H9 (cell line): ENCODE measurements around the gene FBH1. TPM values are rescaled to one million over a fixed set of nuclear protein-coding genes. Genes with fewer than 3 reads are reported as not detected.
A peak's percentile ranks its signal among the peaks of the same experiment; 100 is the strongest.

Experiments used
- DNase-seq: peaks from one replicate; pipeline ENCODE4 v3.0.0-alpha.2; 2017
- H2AFZ ChIP-seq: one replicate; pipeline ENCODE4 v1.6.1; 2013; ENCODE audit warnings: mild to moderate bottlenecking, low read length, control low read depth, moderate library complexity
- H2AK5ac ChIP-seq: 2 replicates; pipeline ENCODE4 v1.6.1; 2013; ENCODE audit warnings: low read length, control low read depth, mixed read lengths; ENCODE audit not compliant: insufficient read length
- H2BK120ac ChIP-seq: one replicate; pipeline ENCODE4 v1.6.1; 2013; ENCODE audit warnings: low read depth, mild to moderate bottlenecking, low read length, control low read depth, inconsistent platforms; ENCODE audit not compliant: poor library complexity, severe bottlenecking
- H2BK12ac ChIP-seq: 2 replicates; pipeline ENCODE4 v1.6.1; 2013; ENCODE audit warnings: low read length, control low read depth, mixed read lengths, low read depth; ENCODE audit not compliant: insufficient read length
- H2BK15ac ChIP-seq: 2 replicates; pipeline ENCODE4 v1.6.1; 2013; ENCODE audit warnings: low read depth, low read length, control low read depth
- H2BK20ac ChIP-seq: one replicate; pipeline ENCODE4 v1.6.1; 2013; ENCODE audit warnings: low read depth, mild to moderate bottlenecking, low read length, control low read depth, inconsistent platforms; ENCODE audit not compliant: poor library complexity, severe bottlenecking
- H2BK5ac ChIP-seq: 2 replicates; pipeline ENCODE4 v1.6.1; 2013; ENCODE audit warnings: low read length, control low read depth, mixed read lengths; ENCODE audit not compliant: insufficient read length
- H3K14ac ChIP-seq: 2 replicates; pipeline ENCODE4 v1.6.1; 2013; ENCODE audit warnings: low read length, control low read depth; ENCODE audit not compliant: insufficient read depth
- H3K18ac ChIP-seq: 2 replicates; pipeline ENCODE4 v1.6.1; 2013; ENCODE audit warnings: low read depth, mild to moderate bottlenecking, mixed read lengths, low read length, control low read depth; ENCODE audit not compliant: insufficient read length
- H3K23ac ChIP-seq: 2 replicates; pipeline ENCODE4 v1.6.1; 2013; ENCODE audit warnings: low read length, control low read depth, mixed read lengths, low read depth; ENCODE audit not compliant: insufficient read length
- H3K23me2 ChIP-seq: 2 replicates; pipeline ENCODE4 v1.6.1; 2013; ENCODE audit warnings: low read depth, mild to moderate bottlenecking, mixed read lengths, low read length, control low read depth; ENCODE audit not compliant: insufficient read length, poor library complexity, severe bottlenecking
- H3K27ac ChIP-seq: 2 replicates; pipeline ENCODE4 v1.5.1; 2013; ENCODE audit warnings: low read length, control low read depth, mixed read lengths, low read depth; ENCODE audit not compliant: insufficient read length
- H3K27me3 ChIP-seq: 2 replicates; pipeline ENCODE4 v1.6.1; 2013; ENCODE audit warnings: low read length, control low read depth, inconsistent platforms; ENCODE audit not compliant: insufficient read depth
- H3K4ac ChIP-seq: 2 replicates; pipeline ENCODE4 v1.6.1; 2013; ENCODE audit warnings: low read depth, mild to moderate bottlenecking, control low read depth, inconsistent platforms, low read length, moderate library complexity
- H3K4me1 ChIP-seq: 2 replicates; pipeline ENCODE4 v1.6.1; 2013; ENCODE audit warnings: low read length, control low read depth, inconsistent platforms; ENCODE audit not compliant: insufficient read depth
- H3K4me2 ChIP-seq: 2 replicates; pipeline ENCODE4 v1.6.1; 2013; ENCODE audit warnings: low read length, control low read depth, mixed read lengths; ENCODE audit not compliant: insufficient read length, insufficient read depth
- H3K56ac ChIP-seq: 2 replicates; pipeline ENCODE4 v1.6.1; 2013; ENCODE audit warnings: low read depth, mild to moderate bottlenecking, mixed read lengths, low read length, control low read depth; ENCODE audit not compliant: insufficient read length
- H3K79me1 ChIP-seq: 2 replicates; pipeline ENCODE4 v1.6.1; 2013; ENCODE audit warnings: low read depth, mild to moderate bottlenecking, moderate library complexity, low read length, control low read depth, inconsistent platforms; ENCODE audit not compliant: insufficient read depth, poor library complexity, severe bottlenecking
- H3K79me2 ChIP-seq: 2 replicates; pipeline ENCODE4 v1.6.1; 2013; ENCODE audit warnings: low read length, control low read depth, inconsistent platforms; ENCODE audit not compliant: insufficient read depth
- H3K9ac ChIP-seq: 2 replicates; pipeline ENCODE4 v1.6.1; 2013; ENCODE audit warnings: low read length, control low read depth, mixed read lengths; ENCODE audit not compliant: insufficient read length; ENCODE audit errors: extremely low read depth
- H3K9me3 ChIP-seq: one replicate; pipeline ENCODE4 v1.6.1; 2013; ENCODE audit warnings: low read depth, low read length, inconsistent platforms; ENCODE audit not compliant: control insufficient read depth
- H3T11ph ChIP-seq: one replicate; pipeline ENCODE4 v1.6.1; 2013; ENCODE audit warnings: mild to moderate bottlenecking, low read length, control low read depth, inconsistent platforms
- H4K20me1 ChIP-seq: one replicate; pipeline ENCODE4 v1.6.1; 2013; ENCODE audit not compliant: control insufficient read depth, insufficient read length, insufficient read depth
- H4K5ac ChIP-seq: 2 replicates; pipeline ENCODE4 v1.6.1; 2013; ENCODE audit warnings: low read depth, mild to moderate bottlenecking, mixed read lengths, low read length, control low read depth; ENCODE audit not compliant: insufficient read length
- H4K8ac ChIP-seq: replicated peaks from 2 replicates; pipeline ENCODE4 v1.6.1; 2013; ENCODE audit warnings: low read length, control low read depth, mixed read lengths, low read depth; ENCODE audit not compliant: insufficient read length
- H4K91ac ChIP-seq: 2 replicates; pipeline ENCODE4 v1.6.1; 2013; ENCODE audit warnings: low read depth, mild to moderate bottlenecking, moderate library complexity, mixed read lengths, low read length, control low read depth; ENCODE audit not compliant: insufficient read length
- H3K27ac Mint-ChIP-seq, 3 experiments: 2 replicates in 2 of 3; 3 replicates in 1 of 3; pipeline ENCODE4 v1.8.0; 2020 to 2021; ENCODE audit warnings: mixed read lengths in 3 of 3, mild to moderate bottlenecking in 1 of 3, moderate library complexity in 1 of 3
- H3K27me3 Mint-ChIP-seq: 2 replicates; pipeline ENCODE4 v1.8.0; 2021; ENCODE audit warnings: low read depth, mild to moderate bottlenecking, moderate library complexity, mixed read lengths
- H3K36me3 Mint-ChIP-seq, 3 experiments: 2 replicates in 2 of 3; 3 replicates in 1 of 3; pipeline ENCODE4 v1.8.0; 2020 to 2021; ENCODE audit warnings: low read depth in 3 of 3, mixed read lengths in 3 of 3; ENCODE audit not compliant: insufficient read depth in 1 of 3
- H3K4me1 Mint-ChIP-seq, 2 experiments: 2 replicates each; pipeline ENCODE4 v1.8.0; 2020; ENCODE audit warnings: mixed read lengths in 2 of 2
- H3K4me3 Mint-ChIP-seq, 2 experiments: 2 replicates in 1 of 2; 3 replicates in 1 of 2; pipeline ENCODE4 v1.8.0; 2020 to 2021; ENCODE audit warnings: mild to moderate bottlenecking in 2 of 2, mixed read lengths in 2 of 2, moderate library complexity in 1 of 2
- H3K9me3 Mint-ChIP-seq, 2 experiments: 2 replicates in 1 of 2; 3 replicates in 1 of 2; pipeline ENCODE4 v1.8.0; 2020; ENCODE audit warnings: mild to moderate bottlenecking in 2 of 2, mixed read lengths in 2 of 2, moderate library complexity in 1 of 2
- CTCF ChIP-seq: fragments of 200-600 bp; sonication (generic); conservative IDR thresholded peaks from 3 replicates; pipeline ENCODE4 v1.8.0; 2021; ENCODE audit warnings: antibody characterized with exemption, mild to moderate bottlenecking
- WGBS: extraction: QIAGEN DNeasy Blood & Tissue Kit; methylation state at CpG from one replicate; pipeline ENCODE4 v1.1.7; 2013; ENCODE audit warnings: missing lambda C conversion rate, low lambda C conversion rate, mixed read lengths; ENCODE audit not compliant: insufficient read length; ENCODE audit errors: extremely low coverage; 5-methylcytosine and 5-hydroxymethylcytosine counted together
- total RNA-seq: library from RNA; stranded (reverse); gene quantifications from 2 replicates; pipeline ENCODE4 v1.2.1, GENCODE V29; 2021

The FBH1 gene
- total RNA-seq, 1 experiment from 2014 or later = 52.2 TPM

- 0 out of 4 replicates have a peak, but pooled peaks cover 0 to 2% of the 10 kb centered on the region in 2 experiments for H3K4me1 Mint-ChIP-seq
- no peaks in the 10 kb centered on the region for H3K9me3 Mint-ChIP-seq
- H3K4me3 Mint-ChIP-seq = no peak overlapping the region
- Histone ChIP-seq H3K56ac (no peak overlapping the region), H3T11ph (no peak overlapping the region), H3K4ac (no peak overlapping the region), H2AFZ (no peak overlapping the region), H2BK120ac (no peak overlapping the region), H3K23me2 (no peaks in the 10 kb centered on the region), H3K9me3 (no peaks in the 10 kb centered on the region), H2BK15ac (no peak overlapping the region), H4K20me1 (no peaks in the 10 kb centered on the region), H2BK5ac (no peak overlapping the region), H2AK5ac (no peak overlapping the region), H3K27me3 (no peaks in the 10 kb centered on the region), H4K8ac (no peak overlapping the region), H3K27ac (no peak overlapping the region), H3K14ac (no peak overlapping the region; the same call in 1 of the 2 replicates), H2BK12ac (no peak overlapping the region), H4K5ac (peak overlapping the region; percentile 43), H4K91ac (no peak overlapping the region), H3K23ac (no peak overlapping the region), H3K18ac (no peak overlapping the region), H3K79me2 (no peaks in the 10 kb centered on the region), H3K4me1 (no peaks in the 10 kb centered on the region), H2BK20ac (no peak overlapping the region), H3K79me1 (no peaks in the 10 kb centered on the region), H3K9ac (no peak overlapping the region), H3K4me2 (no peak overlapping the region)
- H3K36me3 Mint-ChIP-seq = no peaks in the 10 kb centered on the region
- TF ChIP-seq CTCF = no peak
- no CpG with 5 or more reads among the region's 13 CpGs for WGBS
- no peak for DNase-seq
- no peak overlapping the region for H3K27ac Mint-ChIP-seq
- peaks cover 5% of the 10 kb centered on the region for H3K27me3 Mint-ChIP-seq
Observed at GRCh38 chr10:5964736-5965135, 74.7 kb downstream of the FBH1 start.
